ENCODE measurements around the gene FZR1. TPM values are rescaled to one million over a fixed set of nuclear protein-coding genes. Genes with fewer than 3 reads are reported as not detected.

FZR1 gene
- total RNA-seq, 1 donor from 2014 or later = 16.4 TPM

DNA sequence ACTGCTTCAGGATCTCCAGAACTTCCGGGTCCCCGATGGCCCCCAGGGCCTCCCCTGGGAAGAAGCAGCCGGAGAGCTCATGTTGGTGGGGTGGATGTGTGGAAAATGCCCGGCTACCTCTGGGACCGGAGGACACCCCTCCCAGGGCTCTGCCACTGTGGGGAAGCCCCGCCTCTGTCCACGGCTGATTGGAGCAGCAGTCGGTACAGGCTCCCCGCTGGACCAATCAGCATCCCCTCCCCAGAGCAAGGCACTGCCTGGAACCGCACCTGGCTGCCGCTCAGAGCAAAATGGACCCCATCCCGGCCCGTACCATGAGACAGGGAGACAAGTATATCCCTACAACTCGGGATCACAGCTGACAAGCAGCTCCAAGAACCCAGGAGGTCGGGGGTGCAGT lies 12.1 kb upstream of the FZR1 start:
- Histone ChIP-seq H3K27ac (no peak overlapping the region), H3K9ac (no peak overlapping the region), H3K4me2 (no peak overlapping the region), H4K20me1 (ENCODE audit: low read depth) (no peaks in the 10 kb centered on the region), H3F3A (ENCODE audit: low read depth) (no peaks in the 10 kb centered on the region), H3K4me1 (no peaks in the 10 kb centered on the region), H3K79me2 (ENCODE audit: low read depth) (peaks cover 14% of the 10 kb centered on the region), H3K4me3 (no peak overlapping the region), H3K27me3 (no peaks in the 10 kb centered on the region), H3K9me3 (ENCODE audit: low read depth) (no peaks in the 10 kb centered on the region), H2AFZ (replicated peaks) (no peak overlapping the region), H3K36me3 (no peaks in the 10 kb centered on the region)
- Mint-ChIP-seq H3K36me3 (peaks cover 14% of the 10 kb centered on the region), H3K27ac (no peak overlapping the region), H3K27me3 (ENCODE audit: insufficient read depth, low read depth) (no peaks in the 10 kb centered on the region), H3K4me1 (peaks cover 2% of the 10 kb centered on the region), H3K4me3 (no peak overlapping the region), H3K9me3 (no peaks in the 10 kb centered on the region)
- TF ChIP-seq EZH2phosphoT487 (IDR thresholded peaks at IDR 0.05) (no peak), EZH2 (IDR thresholded peaks at IDR 0.05) (no peak)
- TF ChIP-seq, protein P1, sequence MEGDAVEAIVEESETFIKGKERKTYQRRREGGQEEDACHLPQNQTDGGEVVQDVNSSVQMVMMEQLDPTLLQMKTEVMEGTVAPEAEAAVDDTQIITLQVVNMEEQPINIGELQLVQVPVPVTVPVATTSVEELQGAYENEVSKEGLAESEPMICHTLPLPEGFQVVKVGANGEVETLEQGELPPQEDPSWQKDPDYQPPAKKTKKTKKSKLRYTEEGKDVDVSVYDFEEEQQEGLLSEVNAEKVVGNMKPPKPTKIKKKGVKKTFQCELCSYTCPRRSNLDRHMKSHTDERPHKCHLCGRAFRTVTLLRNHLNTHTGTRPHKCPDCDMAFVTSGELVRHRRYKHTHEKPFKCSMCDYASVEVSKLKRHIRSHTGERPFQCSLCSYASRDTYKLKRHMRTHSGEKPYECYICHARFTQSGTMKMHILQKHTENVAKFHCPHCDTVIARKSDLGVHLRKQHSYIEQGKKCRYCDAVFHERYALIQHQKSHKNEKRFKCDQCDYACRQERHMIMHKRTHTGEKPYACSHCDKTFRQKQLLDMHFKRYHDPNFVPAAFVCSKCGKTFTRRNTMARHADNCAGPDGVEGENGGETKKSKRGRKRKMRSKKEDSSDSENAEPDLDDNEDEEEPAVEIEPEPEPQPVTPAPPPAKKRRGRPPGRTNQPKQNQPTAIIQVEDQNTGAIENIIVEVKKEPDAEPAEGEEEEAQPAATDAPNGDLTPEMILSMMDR (IDR thresholded peaks at IDR 0.05) = no peak
- DNase-seq (ENCODE audit: low spot score) = peak; percentile 57

DNA sequence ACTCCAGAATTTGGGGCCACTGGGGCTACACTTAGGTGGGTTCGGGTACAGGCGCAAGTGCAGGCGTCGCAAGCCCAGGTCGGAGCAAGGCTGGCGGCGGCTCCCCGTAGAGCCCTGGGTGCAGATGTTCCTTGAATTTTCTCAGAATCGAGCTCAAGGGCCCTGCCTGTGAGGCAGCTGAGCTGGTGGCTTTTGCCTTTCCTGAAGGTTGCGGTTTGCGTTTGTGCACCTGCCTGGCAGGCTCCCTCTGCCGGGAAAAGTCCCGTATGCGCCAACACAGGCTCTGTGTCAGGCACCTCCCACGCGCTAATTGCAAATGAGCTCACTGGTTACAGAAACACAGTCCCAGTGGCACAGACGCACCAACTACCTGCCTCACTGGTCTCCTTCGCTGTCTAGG lies 11.6 kb upstream of the FZR1 start:
- Histone ChIP-seq H3K4me3 (no peak overlapping the region), H3K27me3 (no peaks in the 10 kb centered on the region), H3K4me1 (peaks cover 2% of the 10 kb centered on the region), H4K20me1 (ENCODE audit: low read depth) (no peaks in the 10 kb centered on the region), H3K27ac (no peak overlapping the region), H3K9me3 (ENCODE audit: low read depth) (no peaks in the 10 kb centered on the region), H3F3A (ENCODE audit: low read depth) (no peaks in the 10 kb centered on the region), H3K9ac (no peak overlapping the region), H3K36me3 (no peaks in the 10 kb centered on the region), H3K4me2 (no peak overlapping the region), H2AFZ (replicated peaks) (no peak overlapping the region), H3K79me2 (ENCODE audit: low read depth) (peaks cover 19% of the 10 kb centered on the region)
- TF ChIP-seq EZH2phosphoT487 (IDR thresholded peaks at IDR 0.05) (no peak), EZH2 (IDR thresholded peaks at IDR 0.05) (no peak)
- TF ChIP-seq, protein P1 (IDR thresholded peaks at IDR 0.05) = no peak
- Mint-ChIP-seq H3K36me3 (peaks cover 14% of the 10 kb centered on the region), H3K27ac (no peak overlapping the region), H3K27me3 (ENCODE audit: insufficient read depth, low read depth) (no peaks in the 10 kb centered on the region), H3K4me1 (peaks cover 4% of the 10 kb centered on the region), H3K9me3 (no peaks in the 10 kb centered on the region), H3K4me3 (no peak overlapping the region)
- no peak for DNase-seq (ENCODE audit: low spot score)

DNA sequence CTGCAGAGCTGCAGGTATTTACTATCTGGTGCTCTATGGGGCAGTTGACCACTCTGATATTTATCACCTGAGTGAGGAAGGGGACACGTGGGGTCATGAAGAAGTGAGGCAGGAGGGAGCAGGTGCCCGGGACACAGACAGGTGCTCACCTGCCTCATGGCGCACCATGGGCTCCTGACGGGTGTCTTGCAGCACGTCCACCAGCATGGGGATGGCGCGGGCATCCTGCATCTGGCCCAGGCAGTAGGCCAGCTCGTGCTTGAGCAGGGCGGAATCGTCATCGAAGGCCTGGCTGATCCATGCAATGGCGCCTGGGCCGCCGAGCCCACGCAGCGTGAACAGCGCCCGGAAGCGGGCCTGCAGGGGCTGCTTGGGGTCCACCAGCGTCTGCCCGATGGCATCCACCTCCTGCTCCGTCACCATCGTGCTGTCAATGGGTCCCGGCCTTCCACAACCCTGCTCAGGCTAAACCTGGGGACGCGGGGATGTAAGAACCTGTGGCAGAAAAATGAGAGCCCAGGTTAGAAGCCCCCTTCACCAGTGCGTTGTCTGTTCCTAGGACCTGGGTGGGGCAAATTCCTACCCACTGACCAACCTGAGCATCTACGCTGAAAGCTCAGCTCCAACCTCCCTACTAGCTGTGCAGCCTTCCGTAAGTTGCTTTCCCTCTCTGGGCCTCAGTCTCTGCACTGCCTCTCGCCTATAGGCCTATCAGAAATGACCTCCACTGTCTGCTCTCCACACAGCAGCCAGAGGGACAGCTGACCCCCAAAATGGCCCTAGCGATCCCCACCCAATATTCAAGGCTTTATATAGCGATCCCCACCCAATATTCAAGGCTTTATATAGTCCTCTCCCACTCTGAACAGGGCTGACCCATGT lies 9.5 kb upstream of the FZR1 start:
- H3K27ac ChIP-seq = no peak overlapping the region
- peaks cover 6% of the 10 kb centered on the region for H3K4me1 ChIP-seq
- Mint-ChIP-seq H3K4me1 (peaks cover 13% of the 10 kb centered on the region), H3K9me3 (no peaks in the 10 kb centered on the region), H3K27ac (no peak overlapping the region), H3K27me3 (ENCODE audit: insufficient read depth, low read depth) (no peaks in the 10 kb centered on the region), H3K36me3 (peaks cover 14% of the 10 kb centered on the region), H3K4me3 (no peak overlapping the region)
- no peaks in the 10 kb centered on the region for H3F3A ChIP-seq (ENCODE audit: low read depth)
- H4K20me1 ChIP-seq (ENCODE audit: low read depth) = no peaks in the 10 kb centered on the region
- no peaks in the 10 kb centered on the region for H3K36me3 ChIP-seq
- H3K4me3 ChIP-seq = no peak overlapping the region
- no peaks in the 10 kb centered on the region for H3K27me3 ChIP-seq
- H3K79me2 ChIP-seq (ENCODE audit: low read depth) = peaks cover 27% of the 10 kb centered on the region
- no peak overlapping the region for H3K4me2 ChIP-seq
- no peak for DNase-seq (ENCODE audit: low spot score)
- H2AFZ ChIP-seq (replicated peaks) = no peak overlapping the region
- H3K9ac ChIP-seq = no peak overlapping the region
- H3K9me3 ChIP-seq (ENCODE audit: low read depth) = no peaks in the 10 kb centered on the region
- TF ChIP-seq EZH2 (IDR thresholded peaks at IDR 0.05) = no peak
- TF ChIP-seq, protein P1 (IDR thresholded peaks at IDR 0.05) = no peak
